CD4-positive, alpha-beta T cell treated with Interferon gamma for 1 hour (primary cell): ENCODE results near the gene RDH5.

Source experiments
- DNase-seq: peaks from one replicate; pipeline ENCODE4 v3.0.0-alpha.2; 2020

Gene RDH5

DNA sequence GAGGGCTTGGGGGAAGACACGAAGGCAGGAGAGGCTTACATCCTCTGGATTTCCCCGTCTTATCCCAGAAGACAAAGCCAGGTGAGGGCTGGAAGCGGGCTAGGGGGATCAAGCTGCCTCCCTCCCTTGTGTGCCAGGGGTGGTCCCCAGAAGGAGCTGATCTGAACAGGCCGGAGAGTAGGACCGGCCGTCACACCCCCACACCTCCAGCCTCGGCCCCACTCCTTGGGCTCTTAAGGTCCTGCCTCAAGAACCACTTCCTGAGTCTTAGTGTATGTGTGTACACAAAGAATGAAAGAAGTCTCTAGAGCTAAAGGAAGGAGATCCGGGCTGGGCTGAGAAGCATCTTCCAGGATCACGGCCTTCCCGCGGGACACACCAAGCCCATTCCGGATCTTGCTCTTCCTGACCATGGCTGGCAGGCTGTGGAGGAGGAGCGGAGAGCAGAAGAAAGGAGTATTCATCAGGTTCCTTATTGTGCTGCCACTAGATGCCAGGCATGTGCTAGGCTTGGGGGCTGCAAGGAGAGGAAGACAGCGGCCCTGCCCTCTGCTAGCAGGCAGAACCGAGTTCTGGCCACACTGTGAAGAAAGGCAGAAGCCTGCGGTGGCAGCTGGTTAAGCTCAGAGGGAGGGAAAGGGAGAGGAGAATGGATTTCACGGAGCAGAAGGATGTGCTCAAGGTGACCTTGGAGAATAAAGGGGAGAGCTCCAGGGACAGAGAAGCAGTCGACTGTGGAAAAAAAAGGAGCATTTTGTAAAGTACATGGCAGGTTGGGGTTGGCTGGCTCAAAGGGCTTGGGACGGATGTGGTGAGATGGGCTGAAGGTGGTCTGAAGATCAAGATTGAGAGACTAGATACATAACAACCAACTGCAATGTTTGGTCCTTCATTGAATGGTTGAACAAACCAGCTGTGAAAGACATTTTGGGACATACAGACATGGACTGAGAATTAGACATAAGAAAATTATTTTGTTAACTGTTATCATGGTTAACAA is 9.9 kb downstream of the RDH5 start:
- DNase-seq, result peak; percentile 37

DNA sequence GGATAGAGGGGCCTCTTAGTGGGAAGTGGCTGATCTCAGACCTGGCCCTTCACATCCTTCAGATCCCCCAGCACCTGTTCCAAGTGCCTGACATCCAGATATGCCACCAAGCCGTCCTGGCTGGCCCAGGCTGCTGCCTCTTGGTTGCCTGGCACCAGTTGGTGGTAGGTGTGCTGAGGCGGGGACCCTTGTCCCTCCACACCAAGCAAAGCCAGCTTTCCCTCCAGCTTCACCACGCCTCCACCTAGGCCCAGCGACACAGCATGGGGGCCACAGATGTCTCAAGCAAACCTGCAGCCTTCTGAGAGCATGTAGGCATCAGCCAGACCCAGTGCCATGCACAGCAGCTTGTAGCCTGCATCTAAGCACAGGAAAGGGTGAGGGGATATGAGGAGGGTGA is 12.1 kb downstream of the RDH5 start:
- DNase-seq, result no peak

DNA sequence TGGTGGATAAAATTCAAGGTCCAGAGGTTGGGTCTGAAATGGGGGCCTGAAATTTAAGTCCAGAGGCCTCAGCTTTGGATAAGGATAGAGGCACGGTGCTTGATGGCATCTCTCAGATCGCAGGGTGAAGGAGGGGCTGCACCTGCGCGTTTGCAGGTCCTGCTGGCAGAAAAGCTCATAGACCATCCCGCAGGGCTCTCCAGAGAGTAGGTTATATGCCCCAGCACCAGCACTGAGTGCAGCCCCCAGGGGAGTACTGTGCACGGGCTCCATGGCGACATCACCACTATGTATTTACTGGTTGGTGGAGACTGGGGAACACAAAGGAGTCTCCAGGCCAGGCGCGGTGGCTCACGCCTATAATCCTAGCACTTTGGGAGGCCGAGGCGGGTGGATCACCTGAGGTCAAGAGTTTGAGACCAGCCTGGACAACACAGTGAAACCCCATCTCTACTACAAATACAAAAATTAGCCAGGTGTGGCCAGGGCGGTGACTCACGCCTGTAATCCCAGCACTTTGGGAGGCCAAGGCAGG is 12.9 kb downstream of the RDH5 start:
- no peak for DNase-seq

DNA sequence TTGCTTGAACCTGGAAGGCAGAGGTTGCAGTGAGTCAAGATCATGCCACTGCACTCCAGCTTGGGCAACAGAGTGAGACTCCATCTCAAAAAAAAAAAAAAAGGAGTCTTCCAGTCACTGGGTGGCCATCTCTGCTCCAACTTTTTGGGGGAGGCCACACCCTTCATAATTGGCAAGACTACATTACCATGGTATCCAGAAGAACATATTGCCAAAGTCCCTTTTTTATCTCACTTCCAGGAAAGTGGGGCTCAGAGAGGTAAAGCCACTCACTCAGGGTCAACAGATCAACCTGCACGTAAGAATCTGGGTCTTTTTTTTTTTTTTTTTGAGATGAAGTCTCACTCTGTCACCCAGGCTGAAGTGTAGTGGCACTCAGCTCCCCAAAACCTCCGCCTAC is 13.7 kb downstream of the RDH5 start:
- DNase-seq, result no peak

DNA sequence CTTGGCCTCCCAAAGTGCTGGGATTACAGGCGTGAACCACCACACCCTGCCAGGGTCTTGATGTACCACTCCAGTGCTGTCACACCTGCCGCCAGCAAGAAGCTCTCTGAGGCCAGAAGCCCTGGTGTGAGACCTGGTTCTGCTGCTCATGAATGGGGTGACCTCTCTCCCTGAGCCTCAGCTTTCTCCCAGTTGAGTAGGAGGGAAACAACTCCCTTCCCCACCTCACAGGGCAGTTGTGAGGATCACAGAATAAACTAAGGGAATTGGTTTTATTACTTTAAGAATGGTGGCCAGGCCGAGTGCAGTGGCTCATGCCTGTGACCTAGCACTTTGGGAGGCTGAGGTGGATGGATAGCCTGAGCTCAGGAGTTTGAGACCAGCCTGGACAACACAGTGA is 14.4 kb downstream of the RDH5 start:
- no peak for DNase-seq

DNA sequence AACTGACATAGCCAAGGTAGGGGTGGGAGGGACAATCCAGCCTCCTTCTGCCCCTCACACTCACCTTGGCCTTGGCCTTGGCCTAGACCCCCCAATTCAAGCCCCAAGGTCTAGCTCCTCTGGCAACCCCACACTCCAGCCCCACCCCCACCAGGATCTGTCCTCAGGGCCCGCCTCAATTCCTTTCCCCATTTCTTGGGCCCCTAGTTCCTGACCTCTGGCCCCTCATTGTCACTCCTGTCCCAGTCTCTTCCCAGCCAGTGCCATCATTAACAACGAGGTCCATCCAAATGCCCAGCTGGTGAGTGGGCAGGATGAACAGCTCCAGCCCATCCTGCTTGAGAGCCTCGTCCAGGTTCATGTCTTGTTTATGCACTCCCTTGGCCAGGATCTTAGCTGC is 15.9 kb downstream of the RDH5 start:
- no peak for DNase-seq

DNA sequence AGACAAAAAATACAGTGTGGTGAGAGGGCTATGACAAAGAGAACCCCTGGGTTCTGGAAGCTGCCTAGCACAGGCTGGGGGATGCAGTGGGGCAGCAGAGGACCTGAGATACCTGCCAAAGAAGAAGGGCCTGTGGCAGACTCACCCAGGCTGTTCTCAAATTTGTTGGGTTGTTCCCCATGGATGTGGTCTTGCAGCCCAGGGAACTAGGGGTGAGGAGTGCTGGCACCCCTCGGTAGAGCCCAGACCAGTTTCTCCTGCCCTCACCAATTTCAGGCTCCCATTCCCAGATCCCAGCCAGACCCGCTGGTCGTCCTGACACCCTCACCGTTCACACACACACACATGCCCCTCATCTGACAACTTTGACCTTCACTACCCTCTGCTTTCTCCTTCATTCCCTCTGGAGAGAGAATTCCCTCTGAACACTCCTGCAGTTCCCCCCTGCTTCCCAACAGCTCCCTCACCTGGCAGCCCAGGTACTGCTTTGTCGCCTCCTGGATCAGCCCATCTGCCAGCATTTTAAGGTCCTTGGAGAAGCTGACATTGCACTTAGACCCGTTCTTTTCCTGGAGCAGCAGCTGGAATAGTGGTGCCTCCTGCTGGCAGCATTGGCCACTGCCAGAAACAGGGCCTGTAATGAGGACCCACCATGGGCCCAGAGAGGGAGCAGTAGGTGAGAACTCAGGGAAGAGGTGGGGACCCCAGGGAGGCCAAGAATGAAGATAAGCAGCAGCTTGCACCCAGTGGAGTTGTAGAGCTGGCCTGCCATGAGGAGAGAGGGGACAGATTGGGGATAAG is 16.8 kb downstream of the RDH5 start:
- DNase-seq, result peak; percentile 54

DNA sequence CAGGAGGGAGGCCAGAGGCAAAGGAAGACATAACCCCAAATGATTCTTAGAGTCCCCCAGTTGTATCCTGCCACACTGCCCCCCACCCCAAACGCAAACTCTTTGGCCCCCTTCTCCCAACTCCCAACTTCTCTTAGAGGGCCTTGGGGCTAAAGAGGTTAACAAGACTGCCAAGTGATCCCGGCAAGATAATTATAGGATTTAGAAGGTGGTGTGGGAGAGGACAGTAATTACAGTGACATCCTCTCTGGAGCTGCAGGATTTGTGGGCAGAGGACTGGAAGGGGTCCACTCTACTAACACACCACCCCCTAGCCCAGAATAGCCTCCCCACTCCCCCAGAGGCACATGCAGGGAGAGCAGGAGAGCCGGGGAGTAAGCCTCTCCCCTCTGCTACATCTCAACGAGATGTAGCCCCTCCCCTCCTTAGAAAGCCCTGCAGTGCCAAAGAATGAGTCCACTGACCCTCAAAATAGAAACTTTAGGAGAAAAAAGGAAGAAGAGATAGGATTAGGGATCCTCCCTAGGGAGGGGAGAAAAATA is 17.5 kb downstream of the RDH5 start:
- DNase-seq, result no peak

GRCh38 chr12:55738123-55739024 is 18.2 kb downstream of the RDH5 start:
- peak; percentile 78 for DNase-seq

- DNase-seq, result no peak
Observed at GRCh38 chr12:55739025-55739378, 18.8 kb downstream of the RDH5 start.

- no peak for DNase-seq
Observed at GRCh38 chr12:55741931-55742680, 21.9 kb downstream of the RDH5 start.

- peak; percentile 66 for DNase-seq
Observed at GRCh38 chr12:55742719-55743405, 22.7 kb downstream of the RDH5 start, which contains the start of gene GDF11. GDF11 (plus strand) TSS chr12:55743122; CDS start chr12:55743317, 195 bp downstream.

GRCh38 chr12:55743406-55744339 is 23.5 kb downstream of the RDH5 start:
- DNase-seq, result peak; percentile 43

DNA sequence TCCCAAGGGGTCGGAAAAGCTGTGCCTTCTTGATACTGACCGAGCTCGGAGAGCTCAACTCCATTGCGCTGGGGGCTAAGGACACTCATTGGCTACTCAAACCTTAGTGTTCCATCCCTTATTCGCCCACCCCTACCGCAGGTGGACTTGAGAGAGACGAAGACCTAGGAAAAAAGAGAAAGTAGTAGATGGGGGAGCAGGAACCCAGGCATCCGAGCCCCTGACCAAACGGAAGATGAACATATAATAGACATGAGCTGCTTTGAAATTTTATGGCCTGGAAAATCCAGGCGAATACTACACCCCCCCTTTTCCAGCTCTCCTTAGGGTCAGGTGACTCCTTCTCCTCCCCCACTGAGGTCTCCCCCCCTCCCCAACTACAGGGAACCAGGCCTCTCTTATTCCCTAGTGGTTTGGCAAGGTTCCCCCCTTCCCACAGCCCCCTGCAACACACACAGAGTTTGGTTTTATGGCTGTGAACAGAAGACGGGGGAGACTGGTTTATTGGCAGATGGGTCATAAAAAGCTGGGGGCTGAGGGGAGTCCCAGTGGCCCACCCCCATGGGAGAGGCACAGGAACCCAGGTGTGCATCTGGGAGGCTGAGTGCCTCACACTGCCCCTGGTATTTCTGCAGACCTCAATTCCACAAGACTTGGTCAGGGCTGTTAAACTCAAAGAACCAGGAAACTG is 24.3 kb downstream of the RDH5 start:
- no peak for DNase-seq

DNA sequence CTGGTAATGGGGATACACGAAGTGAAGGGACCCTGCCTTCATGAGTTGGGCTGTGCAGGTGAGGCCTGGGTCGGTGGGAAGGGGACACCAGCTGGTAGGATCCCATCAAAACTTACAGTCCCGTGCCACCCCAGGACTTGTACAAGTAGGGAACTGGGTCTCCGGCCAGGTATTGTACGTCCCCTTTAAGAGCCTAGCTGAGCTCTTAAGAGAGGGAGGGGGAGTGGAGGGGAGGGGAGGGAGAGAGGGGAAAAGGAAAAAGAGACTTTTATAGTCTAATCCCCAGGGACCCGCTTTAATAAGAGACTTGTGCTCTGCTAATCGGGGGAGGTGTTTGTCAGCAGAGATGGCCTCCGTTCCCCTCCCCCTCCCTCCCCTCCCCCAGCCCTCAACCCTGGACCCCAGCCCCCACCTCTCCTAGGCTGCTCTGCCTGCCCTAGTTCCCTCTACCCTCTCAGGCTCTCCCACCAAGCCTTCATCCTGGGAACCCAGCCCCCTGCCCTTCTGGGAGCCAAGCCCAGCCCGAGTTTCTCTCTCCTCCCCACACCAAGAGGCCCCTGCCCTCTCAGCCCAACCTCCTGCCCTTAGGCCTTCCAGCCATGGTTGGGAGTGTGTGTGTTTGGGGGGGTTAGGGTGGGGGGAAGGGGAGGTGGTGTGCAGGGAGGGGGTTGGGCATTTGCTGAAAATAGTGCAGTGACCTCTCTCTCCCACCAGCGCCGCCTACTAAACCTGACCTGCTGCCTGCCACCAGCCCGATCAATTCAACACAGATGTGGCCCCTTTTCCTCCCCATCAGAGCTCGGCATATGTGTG is 25.4 kb downstream of the RDH5 start:
- no peak for DNase-seq

DNA sequence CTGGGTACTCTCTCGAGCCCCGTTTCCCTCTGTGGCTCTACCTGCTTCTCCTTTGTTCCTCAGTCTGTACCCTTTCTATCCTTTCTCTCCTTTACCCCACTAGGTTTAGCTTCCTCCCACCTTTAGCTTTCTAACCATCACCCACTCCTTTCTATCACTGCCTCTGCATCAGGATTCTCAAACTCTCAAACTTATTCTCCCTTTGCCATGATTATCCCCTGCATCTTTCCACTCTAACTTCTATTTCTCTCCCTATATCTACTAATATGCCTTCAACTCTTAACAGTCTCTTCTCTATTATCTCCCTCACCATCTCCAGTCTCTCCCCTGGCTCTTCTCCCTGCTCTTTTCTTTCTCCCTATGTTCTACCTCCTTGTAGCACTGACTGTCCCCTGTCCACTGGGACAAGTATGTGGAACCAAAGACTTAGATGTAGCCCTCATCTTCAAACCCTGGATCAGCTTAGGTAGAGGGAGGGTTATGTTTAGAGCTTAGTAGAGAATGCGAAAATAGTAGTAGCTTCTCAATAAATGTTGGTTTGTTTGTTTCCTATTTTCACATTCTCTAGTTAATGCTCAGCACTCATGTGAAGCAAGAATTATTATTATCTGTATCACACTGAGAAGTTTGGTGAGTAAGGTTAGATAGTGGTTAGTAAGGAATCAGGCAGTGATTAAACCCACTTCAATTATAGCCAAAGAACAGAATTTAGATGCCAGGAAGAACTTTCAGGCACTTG is 26.1 kb downstream of the RDH5 start:
- no peak for DNase-seq

GRCh38 chr12:55746913-55747231 is 26.7 kb downstream of the RDH5 start:
- DNase-seq, result no peak
